GM13976 (cell line): ENCODE results near the gene TANK.

Experiments
- DNase-seq: peaks from one replicate; pipeline ENCODE4 v3.0.0; 2012; ENCODE audit warnings: low spot score
- CTCF ChIP-seq: IDR thresholded peaks from 2 replicates; pipeline ENCODE4 v1.5.1; 2012; ENCODE audit warnings: borderline replicate concordance, mild to moderate bottlenecking; ENCODE audit not compliant: insufficient read depth; ENCODE audit errors: extremely low read depth, missing control alignments, control extremely low read depth
- in situ Hi-C: fragments of 300-500 bp; cut with MboI; formaldehyde crosslinking; loops from one replicate; pipeline ENCODE4 v1.12.0; 2022; ENCODE audit warnings: low sequenced_read_pairs, mixed read lengths, inconsistent platforms; ENCODE audit not compliant: unreplicated experiment

TANK gene

GRCh38 chr2:161283926-161284325 is 123.7 kb downstream of the TANK start:
- DNase-seq: no peak
- in situ Hi-C loops: no loop called here
- TF ChIP-seq CTCF: no peak
